Neural progenitor cell (in vitro differentiated cells): ENCODE data around the gene ZNF710. TPM values are rescaled to one million over a fixed set of nuclear protein-coding genes. Genes with fewer than 3 reads are reported as not detected.

ENCODE experiments used
- DNase-seq: peaks from one replicate; pipeline ENCODE4 v3.0.0-alpha.2; 2016; ENCODE audit warnings: low spot score
- H2AFZ ChIP-seq: fragments of 200-600 bp; sonication (generic); replicated peaks from 2 replicates; pipeline ENCODE4 v1.6.1; 2016; ENCODE audit warnings: antibody characterized with exemption
- H3F3A ChIP-seq: fragments of 200-600 bp; sonication (generic); 2 replicates; pipeline ENCODE4 v1.6.1; 2016; ENCODE audit warnings: antibody characterized with exemption, low read depth
- H3K27ac ChIP-seq: fragments of 200-600 bp; sonication (generic); 2 replicates; pipeline ENCODE4 v1.5.1; 2016; ENCODE audit warnings: mild to moderate bottlenecking
- H3K27me3 ChIP-seq: fragments of 200-600 bp; sonication (generic); 2 replicates; pipeline ENCODE4 v1.6.1; 2016; ENCODE audit warnings: mild to moderate bottlenecking, moderate library complexity
- H3K36me3 ChIP-seq: fragments of 200-600 bp; sonication (generic); 2 replicates; pipeline ENCODE4 v1.5.1; 2016
- H3K4me1 ChIP-seq: fragments of 200-600 bp; sonication (generic); 2 replicates; pipeline ENCODE4 v1.6.1; 2016; ENCODE audit warnings: mixed run types
- H3K4me2 ChIP-seq: fragments of 200-600 bp; sonication (generic); 2 replicates; pipeline ENCODE4 v1.6.1; 2016
- H3K4me3 ChIP-seq: fragments of 200-600 bp; sonication (generic); 2 replicates; pipeline ENCODE4 v1.5.1; 2016
- H3K79me2 ChIP-seq: fragments of 200-600 bp; sonication (generic); 2 replicates; pipeline ENCODE4 v1.6.1; 2016; ENCODE audit warnings: low read depth
- H3K9ac ChIP-seq: fragments of 200-600 bp; sonication (generic); 2 replicates; pipeline ENCODE4 v1.6.1; 2016
- H3K9me3 ChIP-seq: fragments of 200-600 bp; sonication (generic); 2 replicates; pipeline ENCODE4 v1.5.1; 2016; ENCODE audit warnings: low read depth
- H4K20me1 ChIP-seq: fragments of 200-600 bp; sonication (generic); 2 replicates; pipeline ENCODE4 v1.6.1; 2016; ENCODE audit warnings: low read depth
- H3K27ac Mint-ChIP-seq: 3 replicates; pipeline ENCODE4 v1.8.0; 2021; ENCODE audit warnings: mixed read lengths
- H3K27me3 Mint-ChIP-seq: 2 replicates; pipeline ENCODE4 v1.8.0; 2022; ENCODE audit warnings: low read depth, mild to moderate bottlenecking, inconsistent platforms, moderate library complexity, mixed read lengths; ENCODE audit not compliant: insufficient read depth
- H3K36me3 Mint-ChIP-seq: 3 replicates; pipeline ENCODE4 v1.8.0; 2021; ENCODE audit warnings: mixed read lengths
- H3K4me1 Mint-ChIP-seq: 3 replicates; pipeline ENCODE4 v1.8.0; 2021; ENCODE audit warnings: mixed read lengths
- H3K4me3 Mint-ChIP-seq: 3 replicates; pipeline ENCODE4 v1.8.0; 2021; ENCODE audit warnings: mild to moderate bottlenecking, moderate library complexity, mixed read lengths
- H3K9me3 Mint-ChIP-seq: 3 replicates; pipeline ENCODE4 v1.8.0; 2020; ENCODE audit warnings: mixed read lengths
- EZH2 ChIP-seq: fragments of 200-600 bp; sonication (generic); IDR thresholded peaks from 2 replicates; pipeline ENCODE4 v1.6.1; 2017; ENCODE audit warnings: antibody characterized with exemption, mild to moderate bottlenecking, moderate library complexity
- EZH2phosphoT487 ChIP-seq: fragments of 200-600 bp; sonication (generic); IDR thresholded peaks from 2 replicates; pipeline ENCODE4 v1.6.1; 2017; ENCODE audit warnings: antibody characterized with exemption
- total RNA-seq: library from RNA; depleted of rRNA; stranded (reverse); fragments of >200 nt; gene quantifications from 2 replicates; pipeline ENCODE4 v1.2.3, GENCODE V29; 2015; ENCODE audit warnings: low replicate concordance
- TF ChIP-seq, protein P1 (sequence below): fragments of 200-600 bp; sonication (generic); IDR thresholded peaks from 2 replicates; pipeline ENCODE4 v1.5.1; 2017; ENCODE audit warnings: antibody characterized with exemption, mild to moderate bottlenecking

The ZNF710 gene
- total RNA-seq, 1 donor from 2014 or later: 14.9 TPM

- H3K4me3 Mint-ChIP-seq: no peak overlapping the region
- peaks cover 2% of the 10 kb centered on the region for H3K9me3 Mint-ChIP-seq
- Histone ChIP-seq H3K4me1 (peaks cover 8% of the 10 kb centered on the region), H4K20me1 (peaks cover 42% of the 10 kb centered on the region), H2AFZ (no peak overlapping the region), H3K79me2 (peaks cover 87% of the 10 kb centered on the region), H3K27ac (no peak overlapping the region), H3K36me3 (no peaks in the 10 kb centered on the region), H3K27me3 (no peaks in the 10 kb centered on the region), H3K4me2 (no peak overlapping the region), H3K9ac (no peak overlapping the region), H3K4me3 (no peak overlapping the region), H3F3A (peaks cover 8% of the 10 kb centered on the region), H3K9me3 (no peaks in the 10 kb centered on the region)
- DNase-seq: no peak
- peaks cover 7% of the 10 kb centered on the region for H3K36me3 Mint-ChIP-seq
- TF ChIP-seq EZH2phosphoT487 (no peak), EZH2 (no peak)
- TF ChIP-seq, protein P1, sequence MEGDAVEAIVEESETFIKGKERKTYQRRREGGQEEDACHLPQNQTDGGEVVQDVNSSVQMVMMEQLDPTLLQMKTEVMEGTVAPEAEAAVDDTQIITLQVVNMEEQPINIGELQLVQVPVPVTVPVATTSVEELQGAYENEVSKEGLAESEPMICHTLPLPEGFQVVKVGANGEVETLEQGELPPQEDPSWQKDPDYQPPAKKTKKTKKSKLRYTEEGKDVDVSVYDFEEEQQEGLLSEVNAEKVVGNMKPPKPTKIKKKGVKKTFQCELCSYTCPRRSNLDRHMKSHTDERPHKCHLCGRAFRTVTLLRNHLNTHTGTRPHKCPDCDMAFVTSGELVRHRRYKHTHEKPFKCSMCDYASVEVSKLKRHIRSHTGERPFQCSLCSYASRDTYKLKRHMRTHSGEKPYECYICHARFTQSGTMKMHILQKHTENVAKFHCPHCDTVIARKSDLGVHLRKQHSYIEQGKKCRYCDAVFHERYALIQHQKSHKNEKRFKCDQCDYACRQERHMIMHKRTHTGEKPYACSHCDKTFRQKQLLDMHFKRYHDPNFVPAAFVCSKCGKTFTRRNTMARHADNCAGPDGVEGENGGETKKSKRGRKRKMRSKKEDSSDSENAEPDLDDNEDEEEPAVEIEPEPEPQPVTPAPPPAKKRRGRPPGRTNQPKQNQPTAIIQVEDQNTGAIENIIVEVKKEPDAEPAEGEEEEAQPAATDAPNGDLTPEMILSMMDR: no peak
- H3K4me1 Mint-ChIP-seq: peaks cover 18% of the 10 kb centered on the region
- H3K27me3 Mint-ChIP-seq: no peaks in the 10 kb centered on the region
- no peak overlapping the region for H3K27ac Mint-ChIP-seq
Measured at GRCh38 chr15:90028376-90028944, 27.3 kb downstream of the ZNF710 start.

DNA sequence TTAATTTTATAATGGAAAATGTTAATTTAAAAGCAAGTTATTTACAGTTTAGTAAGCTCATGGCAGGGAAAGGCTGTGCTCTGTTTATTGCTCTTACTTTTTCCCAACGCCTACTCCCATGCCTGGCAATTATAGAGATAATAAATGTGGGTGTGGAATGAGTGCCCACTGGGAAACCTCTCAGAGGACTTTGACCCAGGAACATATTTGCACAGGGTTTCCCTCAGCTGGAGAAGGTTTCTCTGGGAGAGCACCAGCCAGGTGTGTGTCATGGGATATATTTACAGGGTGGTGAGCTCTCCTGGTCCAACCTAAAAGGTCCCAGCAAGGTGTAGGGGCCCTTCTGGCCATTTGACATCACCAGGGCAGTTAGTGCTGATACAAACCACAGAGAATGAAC lies 27.9 kb downstream of the ZNF710 start:
- H3F3A ChIP-seq: peaks cover 8% of the 10 kb centered on the region
- Mint-ChIP-seq H3K4me1 (peaks cover 24% of the 10 kb centered on the region), H3K9me3 (peaks cover 2% of the 10 kb centered on the region), H3K4me3 (no peak overlapping the region), H3K36me3 (peaks cover 7% of the 10 kb centered on the region), H3K27ac (no peak overlapping the region), H3K27me3 (no peaks in the 10 kb centered on the region)
- H3K36me3 ChIP-seq: no peaks in the 10 kb centered on the region
- peaks cover 43% of the 10 kb centered on the region for H4K20me1 ChIP-seq
- no peaks in the 10 kb centered on the region for H3K27me3 ChIP-seq
- H3K4me2 ChIP-seq: no peak overlapping the region
- no peak for DNase-seq
- H3K4me3 ChIP-seq: no peak overlapping the region
- H3K79me2 ChIP-seq: peaks cover 92% of the 10 kb centered on the region
- H2AFZ ChIP-seq: no peak overlapping the region
- H3K9me3 ChIP-seq: no peaks in the 10 kb centered on the region
- no peak overlapping the region for H3K9ac ChIP-seq
- H3K4me1 ChIP-seq: peaks cover 13% of the 10 kb centered on the region
- H3K27ac ChIP-seq: no peak overlapping the region
- TF ChIP-seq, protein P1: no peak
- TF ChIP-seq EZH2: no peak
- no peak for TF ChIP-seq EZH2phosphoT487

GRCh38 chr15:90030376-90030775 lies 29.3 kb downstream of the ZNF710 start:
- Mint-ChIP-seq H3K27ac (no peak overlapping the region), H3K36me3 (peaks cover 7% of the 10 kb centered on the region), H3K9me3 (peaks cover 2% of the 10 kb centered on the region), H3K27me3 (peaks cover 2% of the 10 kb centered on the region), H3K4me3 (no peak overlapping the region), H3K4me1 (peaks cover 31% of the 10 kb centered on the region)
- peaks cover 95% of the 10 kb centered on the region for H3K79me2 ChIP-seq
- H3K27ac ChIP-seq: no peak overlapping the region
- H3K9me3 ChIP-seq: no peaks in the 10 kb centered on the region
- H3K9ac ChIP-seq: no peak overlapping the region
- H3K36me3 ChIP-seq: no peaks in the 10 kb centered on the region
- no peak overlapping the region for H2AFZ ChIP-seq
- peaks cover 9% of the 10 kb centered on the region for H3F3A ChIP-seq
- H4K20me1 ChIP-seq: peaks cover 42% of the 10 kb centered on the region
- H3K4me2 ChIP-seq: no peak overlapping the region
- no peak for DNase-seq
- H3K4me3 ChIP-seq: no peak overlapping the region
- TF ChIP-seq EZH2 (no peak), EZH2phosphoT487 (no peak)
- TF ChIP-seq, protein P1: no peak
- H3K4me1 ChIP-seq: peaks cover 25% of the 10 kb centered on the region
- no peaks in the 10 kb centered on the region for H3K27me3 ChIP-seq
